IMR-90 (cell line): ENCODE measurements around the gene ID3. TPM values are rescaled to one million over a fixed set of nuclear protein-coding genes. Genes with fewer than 3 reads are reported as not detected.

ENCODE experiments used
- ATAC-seq: fragments of 200-7000 bp; cut with Tn5 transposase; 2 replicates; pipeline ENCODE4 v1.9.1; 2020; ENCODE audit warnings: low read depth, mild to moderate bottlenecking, moderate library complexity
- BruUV-seq: library from RNA; stranded (reverse); fragments of 400-500 nt; replicated peaks from 2 replicates; lab custom pipeline; 2021; lab: Mats Ljungman, UMichigan
- CTCF ChIA-PET: fragments of 300-600 bp; formaldehyde crosslinking; extraction: SDS; loops from one replicate; lab custom pipeline; 2021; ENCODE audit warnings: antibody characterized with exemption; lab: Yijun Ruan, JAX
- POLR2A ChIA-PET: fragments of 300-600 bp; sonication (Branson Sonifier 250); formaldehyde crosslinking; loops from one replicate; lab custom pipeline; 2022; ENCODE audit warnings: antibody characterized with exemption; ENCODE audit not compliant: unreplicated experiment; lab: Charles Lee
- DNase-seq: peaks from one replicate; pipeline ENCODE4 v3.0.0; 2013
- H2AFZ ChIP-seq: replicated peaks from 2 replicates; pipeline ENCODE3; 2013; ENCODE audit warnings: low read length, mild to moderate bottlenecking; ENCODE audit not compliant: poor library complexity
- H2AK5ac ChIP-seq: 2 replicates; pipeline ENCODE4 v1.6.1; 2013; ENCODE audit warnings: low read depth, low read length, inconsistent platforms
- H2AK9ac ChIP-seq: replicated peaks from 2 replicates; pipeline ENCODE3; 2013; ENCODE audit warnings: mild to moderate bottlenecking, low read depth, low read length, moderate library complexity; ENCODE audit not compliant: poor library complexity
- H2BK120ac ChIP-seq: 2 replicates; pipeline ENCODE4 v1.6.1; 2013; ENCODE audit warnings: low read depth, low read length, inconsistent platforms
- H2BK15ac ChIP-seq: 3 replicates; pipeline ENCODE4 v1.6.1; 2013; ENCODE audit warnings: low read depth, low read length, inconsistent platforms
- H2BK20ac ChIP-seq: 2 replicates; pipeline ENCODE4 v1.6.1; 2013; ENCODE audit warnings: low read depth, mild to moderate bottlenecking, inconsistent platforms, low read length, moderate library complexity
- H2BK5ac ChIP-seq: 2 replicates; pipeline ENCODE4 v1.6.1; 2013; ENCODE audit warnings: mild to moderate bottlenecking, low read depth, low read length, inconsistent platforms; ENCODE audit not compliant: poor library complexity, severe bottlenecking
- H3K14ac ChIP-seq: replicated peaks from 2 replicates; pipeline ENCODE4 v1.6.1; 2013; ENCODE audit warnings: low read depth, low read length, inconsistent platforms
- H3K18ac ChIP-seq: 2 replicates; pipeline ENCODE4 v1.6.1; 2013; ENCODE audit warnings: low read depth, low read length, control low read depth
- H3K23ac ChIP-seq: 2 replicates; pipeline ENCODE4 v1.6.1; 2013; ENCODE audit warnings: low read depth, low read length, inconsistent platforms
- H3K27ac ChIP-seq: 2 replicates; pipeline ENCODE4 v1.5.1; 2013; ENCODE audit warnings: mild to moderate bottlenecking, control low read depth, low read length; ENCODE audit not compliant: insufficient read depth
- H3K27me3 ChIP-seq: 2 replicates; pipeline ENCODE4 v1.6.1; 2013; ENCODE audit warnings: low read length; ENCODE audit not compliant: control insufficient read depth, insufficient read depth
- H3K36me3 ChIP-seq: 2 replicates; pipeline ENCODE4 v1.6.1; 2013; ENCODE audit warnings: low read length, mixed read lengths; ENCODE audit not compliant: control insufficient read depth, insufficient read depth
- H3K4ac ChIP-seq: 2 replicates; pipeline ENCODE4 v1.6.1; 2013; ENCODE audit warnings: low read depth, low read length, inconsistent platforms
- H3K4me1 ChIP-seq: 2 replicates; pipeline ENCODE4 v1.6.1; 2013; ENCODE audit warnings: low read length, mixed read lengths; ENCODE audit not compliant: control insufficient read depth, insufficient read depth
- H3K4me2 ChIP-seq: 2 replicates; pipeline ENCODE4 v1.6.1; 2013; ENCODE audit warnings: low read depth, mild to moderate bottlenecking, control low read depth, low read length, moderate library complexity
- H3K4me3 ChIP-seq: 2 replicates; pipeline ENCODE4 v1.5.1; 2013; ENCODE audit warnings: low read depth, mild to moderate bottlenecking, control low read depth, low read length, moderate library complexity; ENCODE audit not compliant: insufficient read depth
- H3K56ac ChIP-seq: 2 replicates; pipeline ENCODE4 v1.6.1; 2013; ENCODE audit warnings: low read length, inconsistent platforms; ENCODE audit not compliant: insufficient read depth; ENCODE audit errors: extremely low read depth
- H3K79me1 ChIP-seq, 2 experiments: 2 replicates each; pipeline ENCODE4 v1.6.1; 2013; ENCODE audit warnings: low read length in 2 of 2, inconsistent platforms in 1 of 2, low read depth in 1 of 2
- H3K9ac ChIP-seq: 2 replicates; pipeline ENCODE4 v1.6.1; 2013; ENCODE audit warnings: low read depth, low read length, control low read depth
- H3K9me1 ChIP-seq: 2 replicates; pipeline ENCODE4 v1.6.1; 2013; ENCODE audit warnings: low read length, inconsistent platforms; ENCODE audit not compliant: insufficient read depth
- H3K9me3 ChIP-seq: 2 replicates; pipeline ENCODE4 v1.6.1; 2013; ENCODE audit warnings: low read length; ENCODE audit not compliant: control insufficient read depth, insufficient read depth
- H4K20me1 ChIP-seq: 2 replicates; pipeline ENCODE4 v1.6.1; 2013; ENCODE audit warnings: low read length, inconsistent platforms; ENCODE audit not compliant: insufficient read depth
- H4K5ac ChIP-seq: 2 replicates; pipeline ENCODE4 v1.6.1; 2013; ENCODE audit warnings: mild to moderate bottlenecking, low read depth, low read length, control low read depth
- H4K8ac ChIP-seq, 2 experiments: 2 replicates each; pipeline ENCODE4 v1.6.1; 2013; ENCODE audit warnings: low read depth in 2 of 2, low read length in 2 of 2, control low read depth in 1 of 2, inconsistent platforms in 1 of 2
- H4K91ac ChIP-seq: 2 replicates; pipeline ENCODE4 v1.6.1; 2013; ENCODE audit warnings: low read depth, low read length, inconsistent platforms; ENCODE audit not compliant: insufficient read depth
- FOS ChIP-seq: fragments of 150-350 bp; IDR thresholded peaks from 2 replicates; pipeline ENCODE4 v1.6.1; 2016; ENCODE audit warnings: low read depth, low read length
- POLR2A ChIP-seq: IDR thresholded peaks from 2 replicates; pipeline ENCODE4 v1.6.1; 2012; ENCODE audit warnings: mild to moderate bottlenecking, low read depth, low read length
- RFX5 ChIP-seq: IDR thresholded peaks from 2 replicates; pipeline ENCODE4 v1.8.0; 2012; ENCODE audit warnings: low read depth, mild to moderate bottlenecking, low read length, moderate library complexity
- WGBS, 2 experiments: methylation state at CpG; one replicate each; pipeline versions ENCODE4 v1.1.5 to v1.1.7; 2013; ENCODE audit warnings: missing lambda C conversion rate in 2 of 2; ENCODE audit not compliant: insufficient read length in 1 of 2; ENCODE audit errors: extremely low coverage in 2 of 2; 5-methylcytosine and 5-hydroxymethylcytosine counted together
- dilution Hi-C: fragments of 300-500 bp; cut with HindIII; formaldehyde crosslinking; loops from one replicate; pipeline ENCODE4 v1.14.3; 2018; ENCODE audit warnings: low sequenced_read_pairs; ENCODE audit not compliant: unreplicated experiment
- in situ Hi-C: fragments of 300-500 bp; cut with MboI; formaldehyde crosslinking; loops from 3 replicates; pipeline ENCODE4 v1.14.3; 2019; ENCODE audit warnings: low sequenced_read_pairs, inconsistent platforms, mixed read lengths
- intact Hi-C: fragments of 100-400 bp; cut with micrococcal nuclease; formaldehyde crosslinking; loops from 2 replicates; pipeline ENCODE4 v1.10.0; 2022
- polyA plus RNA-seq, 3 experiments: library from polyadenylated mRNA; depleted of rRNA; stranded (reverse); fragments of >200 nt; gene quantifications; 2 replicates each; pipeline ENCODE4 v1.2.3, GENCODE V29; 2012; ENCODE audit warnings: low replicate concordance in 1 of 3
- total RNA-seq: library from RNA; depleted of rRNA; stranded (reverse); fragments of >200 nt; gene quantifications from 2 replicates; pipeline ENCODE4 v1.2.3, GENCODE V29; 2012

ID3 gene
- total and polyA plus RNA-seq, 2 of the 4 experiments (the other 2 are of a cell fraction), result 109 to 304 TPM

- 2% methylated on average over 7 of the region's 11 CpGs; no CpG with 5 or more reads in 1 of the 2 experiments for WGBS, 2 experiments
- in situ Hi-C loops, result no loop called here
Measured at GRCh38 chr1:23577056-23578004, 18.0 kb upstream of the ID3 start.

More at GRCh38 chr1:23577056-23578004, 18.0 kb upstream of the ID3 start:
- H3K23ac ChIP-seq, result peak overlapping the region; percentile 98
- no peaks in the 10 kb centered on the region; the same call in 1 of the 2 replicates for H4K20me1 ChIP-seq
- peak overlapping the region; percentile 84 for H3K18ac ChIP-seq
- POLR2A ChIA-PET, result interaction anchor here (0.6 to 1.3 kb wide), 2 partner anchors 15 to 19 kb away, joined by 7 to 11 read pairs; no protein-coding TSS in a partner anchor
- peak overlapping the region; percentile 81 for H3K4me2 ChIP-seq
- H3K27me3 ChIP-seq, result no peaks in the 10 kb centered on the region
- peak overlapping the region; percentile 96 for H3K27ac ChIP-seq
- H2BK120ac ChIP-seq, result peak overlapping the region; percentile 99
- peak overlapping the region; percentile 79 to 99 for H4K8ac ChIP-seq
- H3K79me1 ChIP-seq, result peaks cover 15 to 42% of the 10 kb centered on the region in 2 experiments; a peak in 3 of 4 replicates
- H2AK9ac ChIP-seq, result peak overlapping the region; percentile 88
- H3K36me3 ChIP-seq, result no peaks in the 10 kb centered on the region
- H3K4me3 ChIP-seq, result peak overlapping the region; percentile 12; the same call in 1 of the 2 replicates
- H3K4ac ChIP-seq, result peak overlapping the region; percentile 99
- peak overlapping the region; percentile 68 for H3K9ac ChIP-seq
- H3K9me1 ChIP-seq, result peaks cover 26% of the 10 kb centered on the region
- H2AFZ ChIP-seq, result peak overlapping the region; percentile 83
- DNase-seq (peak; percentile 95), ATAC-seq (peak; percentile 72)
- TF ChIP-seq FOS, result peak; percentile 70; the same call in 1 of the 2 replicates
- no peak for TF ChIP-seq RFX5
- TF ChIP-seq POLR2A, result peak; percentile 87
- intact Hi-C loops, result loop anchor here (2.0 kb wide), 1 partner anchor 15 kb away; no protein-coding TSS in a partner anchor
- H2BK15ac ChIP-seq, result peak overlapping the region; percentile 94
- H2BK20ac ChIP-seq, result peak overlapping the region; percentile 97
- peak overlapping the region; percentile 97 for H3K14ac ChIP-seq
- peak overlapping the region; percentile 98 for H2BK5ac ChIP-seq
- peak overlapping the region; percentile 97 for H2AK5ac ChIP-seq
- peak overlapping the region; percentile 69 for H4K5ac ChIP-seq
- no peaks in the 10 kb centered on the region; the same call in 1 of the 2 replicates for H3K9me3 ChIP-seq
- dilution Hi-C loops, result no loop called here
- CTCF ChIA-PET, result interaction anchor here (0.9 to 1.1 kb wide), 3 partner anchors 9 to 58 kb away, joined by 3 to 8 read pairs (median 4); no protein-coding TSS in a partner anchor
- H3K56ac ChIP-seq, result peak overlapping the region; percentile 88
- BruUV-seq, result no TSS peak
- peaks cover 28% of the 10 kb centered on the region for H3K4me1 ChIP-seq
- H4K91ac ChIP-seq, result peak overlapping the region; percentile 98
